ENCODE measurements around the gene RPS18.

DNA sequence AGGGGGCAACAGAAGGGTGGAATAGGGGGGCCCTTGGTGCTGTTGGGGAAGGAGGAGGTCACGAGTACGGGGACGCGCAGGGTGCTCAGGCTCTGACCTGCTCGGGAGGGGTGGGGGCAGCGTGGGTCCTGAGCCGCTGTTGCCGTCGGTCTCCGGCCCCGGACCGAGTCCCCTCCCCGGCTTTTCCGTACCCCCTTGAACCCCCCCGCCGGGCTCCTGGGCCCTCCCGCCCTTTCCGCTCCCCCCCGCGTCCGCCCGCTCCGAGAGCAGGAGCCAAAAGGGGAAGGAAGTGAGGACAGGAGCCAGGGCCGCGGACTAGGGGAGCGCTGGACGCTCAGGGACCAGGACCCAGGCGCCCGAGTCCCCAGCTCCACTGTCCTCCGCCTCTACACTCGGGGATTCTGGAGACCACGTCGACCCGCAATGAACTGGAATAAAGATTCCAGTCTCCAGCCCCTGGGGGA is 26.9 kb downstream of the RPS18 start, which contains the start of gene RGL2:
- TF ChIP-seq CTCF (conservative IDR thresholded peaks at IDR 0.05): no peak
- no peak for TF ChIP-seq EZH2 (IDR thresholded peaks at IDR 0.05; ENCODE audit: low read depth)
